Heart left ventricle (tissue), 16 donors: ENCODE data around the gene TGM1. TPM values are rescaled to one million over a fixed set of nuclear protein-coding genes. Genes with fewer than 3 reads are reported as not detected.
"Not testable (repeated sequence)": the region's sequence is repeated elsewhere in the genome, so short reads cannot be mapped to it uniquely, and the experiment has no call there.

ENCODE experiments used
- ATAC-seq, 4 donors: fragments of 200-7000 bp; cut with Tn5 transposase; one replicate each; pipeline ENCODE4 v1.9.1; 2020 to 2022; ENCODE audit warnings: moderate library complexity in 4 of 4, mild to moderate bottlenecking in 3 of 4, moderate number of reproducible peaks in 1 of 4
- DNase-seq, 5 donors: peaks; one replicate each; pipeline ENCODE4 v3.0.0-alpha.2; 2020
- H3K27ac ChIP-seq, 12 donors: fragments of 200-600 bp; sonication (generic) in 4 of 12; one replicate each; pipeline versions ENCODE4 v1.5.0 to v1.8.0; 2016 to 2022; ENCODE audit warnings: mild to moderate bottlenecking in 2 of 12
- H3K27me3 ChIP-seq, 9 donors: fragments of 200-600 bp; sonication (generic) in 2 of 9; one replicate each; pipeline versions ENCODE4 v1.5.1 to v1.8.0; 2016 to 2022; ENCODE audit warnings: mild to moderate bottlenecking in 3 of 9
- H3K36me3 ChIP-seq, 9 donors: fragments of 200-600 bp; sonication (generic) in 2 of 9; one replicate each; pipeline versions ENCODE4 v1.5.0 to v1.8.0; 2018 to 2022; ENCODE audit warnings: mild to moderate bottlenecking in 2 of 9
- H3K4me1 ChIP-seq, 12 donors: fragments of 200-600 bp; sonication (generic) in 4 of 12; one replicate each; pipeline versions ENCODE4 v1.5.0 to v1.8.0; 2016 to 2022; ENCODE audit warnings: mild to moderate bottlenecking in 3 of 12
- H3K4me3 ChIP-seq, 12 donors: fragments of 200-600 bp; sonication (generic) in 4 of 12; one replicate each; pipeline versions ENCODE4 v1.5.0 to v1.8.0; 2017 to 2022; ENCODE audit warnings: mild to moderate bottlenecking in 9 of 12, moderate library complexity in 4 of 12
- H3K9me3 ChIP-seq, 12 donors: fragments of 200-600 bp; sonication (generic) in 4 of 12; one replicate each; pipeline versions ENCODE4 v1.5.0 to v1.8.0; 2016 to 2022; ENCODE audit warnings: mild to moderate bottlenecking in 1 of 12
- POLR2A ChIP-seq, 2 donors: fragments of 450-650 bp; IDR thresholded peaks; one replicate each; pipeline ENCODE4 v1.6.1; 2017; ENCODE audit warnings: antibody characterized with exemption in 2 of 2, mild to moderate bottlenecking in 2 of 2, moderate library complexity in 2 of 2
- WGBS, 4 donors: extraction: QIAGEN DNeasy Blood & Tissue Kit in 2 of 4; methylation state at CpG; one replicate each; pipeline versions ENCODE4 v1.1.5 to v1.1.7; 2013 to 2018; 5-methylcytosine and 5-hydroxymethylcytosine counted together
- intact Hi-C, 10 donors: fragments of 100-400 bp; cut with DNase I; formaldehyde crosslinking; loops; one replicate each; pipeline versions ENCODE4 v1.11.1 to v1.14.2; 2022
- polyA plus RNA-seq, 2 donors: library from polyadenylated mRNA; stranded (reverse); fragments of 200-250 nt; gene quantifications; one replicate each; pipeline ENCODE4 v1.2.3, GENCODE V29; 2013
- total RNA-seq, 9 donors: library from RNA; depleted of rRNA in 2 of 9; stranded (reverse); fragments of >200 nt in 2 of 9; fragmentation: NEBNext Ultra II Directional in 3 of 9; extraction: Animal tissue kit (Norgen Biotek cat#: 25700) in 3 of 9; gene quantifications; one replicate each; pipeline versions ENCODE4 v1.1.0 to v1.2.4, GENCODE V29; 2016 to 2023
- TF ChIP-seq, protein P1 (sequence below), 12 donors: fragments of 200-600 bp; sonication (generic) in 4 of 12; IDR thresholded peaks; one replicate each; pipeline versions ENCODE4 v1.5.0 to v1.8.0; 2018 to 2022; ENCODE audit warnings: antibody characterized with exemption in 12 of 12, mild to moderate bottlenecking in 5 of 12
- donor health status: ischemic (EF 13 %, LVEDD 7.1; RV severe dilation, severe dysfunction).
- donor health status: healthy with polysubstance abuse.
- donor health status: DM: no; HTN: yes; CAD: no.
- donor health status: DM: no; HTN: no; CAD: no.
- donor health status: ischemic (EF 25% LVEDD 6.9; RV normal size, moderate dysfunction).
- donor health status: ischemic (EF 25% LVEDD 5.7; RV mildly dilated, moderate dysfunction).
- donor health status: healthy.
- donor health status: DM: yes; HTN: yes; CAD: no.
- donor health status: ischemic (EF 35%, LVEDD 5.7; RV mildly dilated, moderate dysfunction).
- donor health status: nonischemic (EF 11% LVEDD 7.7; RV severe dilation, severe dysfunction).
- donor health status: DM: yes; HTN: yes; CAD: no.
- donor health status: PGD.
- donor health status: ischemic (EF 29% LVEDD 5.4; RV normal size, mild dysfunction).
- donor health status: nonischemic (EF 23%, LVEDD 6.1; RV moderate dilation, normal function).

The TGM1 gene
- total and polyA plus RNA-seq, 11 donors: 0.52 to 38.9 (median 0.98) TPM; not detected in 3

DNA sequence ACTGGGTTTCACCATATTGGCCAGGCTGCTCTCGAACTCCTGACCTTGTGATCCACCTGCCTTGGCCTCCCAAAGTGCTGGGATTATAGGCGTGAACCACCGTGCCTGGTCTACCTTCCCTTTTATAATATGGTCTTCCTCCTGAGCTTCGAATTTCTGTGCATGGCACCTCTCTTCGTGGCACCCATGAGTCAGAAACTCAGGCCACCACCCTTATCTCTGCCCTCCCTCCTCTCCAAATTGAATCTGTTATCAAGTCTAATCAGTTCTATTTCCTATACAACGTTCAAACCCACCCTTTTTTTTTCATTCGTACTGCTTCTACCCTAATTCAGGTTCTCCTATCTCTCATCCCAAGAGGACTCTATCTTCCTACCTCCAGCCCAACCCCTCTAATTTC is 15.6 kb downstream of the TGM1 start:
- ATAC-seq (no peak), DNase-seq (no peak)
- Histone ChIP-seq H3K4me1 (peaks cover 0 to 40% (median 6%) of the 10 kb centered on the region in 12 donors), H3K27ac (peak overlapping the region in 1 of 12 donors; percentile 80), H3K9me3 (no peaks in the 10 kb centered on the region), H3K27me3 (no peaks in the 10 kb centered on the region), H3K4me3 (no peak overlapping the region), H3K36me3 (no peaks in the 10 kb centered on the region)
- intact Hi-C loops: loop anchor here in 4 of 10 donors (10.0 kb wide), 1 partner anchor 187 kb away; no protein-coding TSS in a partner anchor
- TF ChIP-seq, protein P1, sequence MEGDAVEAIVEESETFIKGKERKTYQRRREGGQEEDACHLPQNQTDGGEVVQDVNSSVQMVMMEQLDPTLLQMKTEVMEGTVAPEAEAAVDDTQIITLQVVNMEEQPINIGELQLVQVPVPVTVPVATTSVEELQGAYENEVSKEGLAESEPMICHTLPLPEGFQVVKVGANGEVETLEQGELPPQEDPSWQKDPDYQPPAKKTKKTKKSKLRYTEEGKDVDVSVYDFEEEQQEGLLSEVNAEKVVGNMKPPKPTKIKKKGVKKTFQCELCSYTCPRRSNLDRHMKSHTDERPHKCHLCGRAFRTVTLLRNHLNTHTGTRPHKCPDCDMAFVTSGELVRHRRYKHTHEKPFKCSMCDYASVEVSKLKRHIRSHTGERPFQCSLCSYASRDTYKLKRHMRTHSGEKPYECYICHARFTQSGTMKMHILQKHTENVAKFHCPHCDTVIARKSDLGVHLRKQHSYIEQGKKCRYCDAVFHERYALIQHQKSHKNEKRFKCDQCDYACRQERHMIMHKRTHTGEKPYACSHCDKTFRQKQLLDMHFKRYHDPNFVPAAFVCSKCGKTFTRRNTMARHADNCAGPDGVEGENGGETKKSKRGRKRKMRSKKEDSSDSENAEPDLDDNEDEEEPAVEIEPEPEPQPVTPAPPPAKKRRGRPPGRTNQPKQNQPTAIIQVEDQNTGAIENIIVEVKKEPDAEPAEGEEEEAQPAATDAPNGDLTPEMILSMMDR (IDR thresholded peaks at IDR 0.05): no peak
- TF ChIP-seq POLR2A (IDR thresholded peaks at IDR 0.05): no peak
- WGBS, 4 donors: 71 to 79% (median 73%) methylated on average over 7 of the region's 7 CpGs

DNA sequence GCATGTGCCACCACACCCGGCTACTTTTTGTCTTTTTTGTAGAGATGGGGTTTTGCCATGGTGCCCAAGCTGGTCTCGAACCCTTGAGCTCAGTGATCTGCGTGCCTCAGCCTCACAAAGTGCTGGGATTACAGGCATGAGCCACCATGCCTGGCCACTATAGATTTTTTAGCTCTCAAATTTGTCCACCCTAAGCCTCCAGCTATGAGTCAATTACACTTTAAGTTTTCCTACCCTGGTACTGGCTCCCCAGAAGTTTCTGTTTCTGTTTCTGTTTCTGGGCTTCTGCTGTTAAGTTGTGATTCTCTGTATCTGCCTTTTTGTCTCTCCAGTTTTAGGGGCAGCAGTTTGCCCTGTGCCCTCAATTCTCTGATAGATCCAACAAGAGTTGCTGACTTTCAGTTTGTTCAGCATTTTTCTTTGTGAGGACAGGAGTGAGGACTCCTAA is 16.2 kb downstream of the TGM1 start:
- H3K27ac ChIP-seq: peak overlapping the region in 1 of 12 donors; percentile 80
- intact Hi-C loops: loop anchor here in 4 of 10 donors (10.0 kb wide), 1 partner anchor 188 kb away; no protein-coding TSS in a partner anchor
- H3K27me3 ChIP-seq: no peaks in the 10 kb centered on the region
- ATAC-seq: no peak
- H3K9me3 ChIP-seq: no peaks in the 10 kb centered on the region
- no peak for DNase-seq
- H3K36me3 ChIP-seq: no peaks in the 10 kb centered on the region
- peaks cover 0 to 36% (median 8%) of the 10 kb centered on the region in 12 donors for H3K4me1 ChIP-seq
- TF ChIP-seq, protein P1 (IDR thresholded peaks at IDR 0.05): no peak
- no peak for TF ChIP-seq POLR2A (IDR thresholded peaks at IDR 0.05)
- no peak overlapping the region for H3K4me3 ChIP-seq
- WGBS, 4 donors: 79 to 92% (median 88%) methylated on average over 3 of the region's 3 CpGs

- H3K27me3 ChIP-seq, DNase-seq, H3K9me3 ChIP-seq, H3K27ac ChIP-seq, ATAC-seq, H3K4me3 ChIP-seq: not testable (repeated sequence)
- intact Hi-C loops: loop anchor here in 5 of 10 donors (2.0 to 10.0 kb wide), 2 partner anchors 25 to 189 kb away; partner anchors contain the start of gene RABGGTA (in 1 of the 5)
- H3K36me3 ChIP-seq: peaks cover 0 to 12% (median 10%) of the 10 kb centered on the region in 9 donors
- H3K4me1 ChIP-seq: peaks cover 9 to 39% (median 22%) of the 10 kb centered on the region in 12 donors
- WGBS, 4 donors: 91 to 94% (median 93%) methylated on average over 11 of the region's 11 CpGs
Measured at GRCh38 chr14:24245350-24245749, 17.6 kb downstream of the TGM1 start.

GRCh38 chr14:24243336-24243836 is 19.6 kb downstream of the TGM1 start:
- ATAC-seq (peak in 1 of 4 donors; percentile 0), DNase-seq (no peak)
- 58 to 67% (median 63%) methylated on average over 10 of the region's 10 CpGs for WGBS, 4 donors
- peak overlapping the region; percentile 92 to 100 (median 98) for H3K27ac ChIP-seq
- no peaks in the 10 kb centered on the region for H3K9me3 ChIP-seq
- TF ChIP-seq POLR2A (IDR thresholded peaks at IDR 0.05): no peak
- TF ChIP-seq, protein P1 (IDR thresholded peaks at IDR 0.05): no peak
- intact Hi-C loops: loop anchor here (1.0 to 10.0 kb wide), 10 partner anchors 52 to 194 kb away; partner anchors contain the start of genes DHRS1 (in 2 of the 10) and NOP9 (in 2 of the 10)
- H3K4me1 ChIP-seq: peaks cover 16 to 57% (median 41%) of the 10 kb centered on the region in 12 donors
- H3K36me3 ChIP-seq: peaks cover 0 to 31% (median 29%) of the 10 kb centered on the region in 9 donors
- H3K27me3 ChIP-seq: no peaks in the 10 kb centered on the region
- peak overlapping the region; percentile 42 to 94 (median 72) for H3K4me3 ChIP-seq
